NCI-H526 treated with DMSO at 0.1 percent for 48 hours (cell line): ENCODE results near the gene DNMT3A.

ENCODE experiments used
- DNase-seq: peaks from one replicate; lab custom pipeline; 2025; lab: John Stamatoyannopoulos, UW

DNMT3A gene

DNA sequence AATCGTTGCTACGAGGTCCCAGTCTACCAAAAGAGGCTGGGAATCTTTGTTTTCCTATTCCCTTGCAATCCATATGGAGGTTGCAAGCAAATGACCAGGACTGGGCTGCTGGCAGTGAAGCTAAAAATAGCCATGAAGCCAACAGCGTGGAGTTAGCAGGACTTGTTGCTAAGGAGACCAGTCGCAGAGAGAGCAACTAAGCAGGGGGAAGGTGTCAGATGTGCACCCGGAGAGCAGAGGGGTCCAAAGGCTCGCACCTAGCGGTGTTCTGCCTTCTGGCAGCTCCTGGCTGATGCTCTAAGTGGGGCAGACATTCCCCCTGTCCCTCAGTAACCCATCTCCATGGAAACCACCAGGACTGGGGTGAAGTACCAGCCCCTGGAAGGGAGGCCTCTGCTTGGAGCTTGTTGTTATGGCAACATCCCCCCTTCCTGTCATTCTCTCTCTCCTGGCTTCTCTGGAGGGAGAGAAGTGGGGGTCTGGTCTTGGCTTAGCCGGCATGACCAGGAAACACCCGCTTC lies 84.6 kb downstream of the DNMT3A start:
- peak; percentile 63 for DNase-seq

DNA sequence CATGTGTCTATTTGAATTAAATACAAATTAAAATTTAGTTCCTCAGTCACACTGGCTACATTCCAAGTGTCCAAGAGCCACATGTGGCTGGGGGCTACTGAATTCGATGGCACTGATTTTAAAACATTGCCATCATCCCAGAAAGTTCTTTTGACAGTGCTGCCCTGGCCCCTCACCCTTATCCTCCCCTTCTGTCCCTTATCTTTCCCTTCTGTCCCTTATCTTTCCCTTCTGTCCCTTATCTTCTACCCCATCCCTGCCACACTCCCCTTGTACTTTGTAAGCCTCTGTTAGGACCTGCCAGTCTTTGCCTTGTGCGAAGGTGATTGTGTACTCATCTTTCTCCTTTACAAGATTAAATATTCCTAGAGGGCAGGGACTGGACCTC lies 85.2 kb downstream of the DNMT3A start:
- no peak for DNase-seq

DNA sequence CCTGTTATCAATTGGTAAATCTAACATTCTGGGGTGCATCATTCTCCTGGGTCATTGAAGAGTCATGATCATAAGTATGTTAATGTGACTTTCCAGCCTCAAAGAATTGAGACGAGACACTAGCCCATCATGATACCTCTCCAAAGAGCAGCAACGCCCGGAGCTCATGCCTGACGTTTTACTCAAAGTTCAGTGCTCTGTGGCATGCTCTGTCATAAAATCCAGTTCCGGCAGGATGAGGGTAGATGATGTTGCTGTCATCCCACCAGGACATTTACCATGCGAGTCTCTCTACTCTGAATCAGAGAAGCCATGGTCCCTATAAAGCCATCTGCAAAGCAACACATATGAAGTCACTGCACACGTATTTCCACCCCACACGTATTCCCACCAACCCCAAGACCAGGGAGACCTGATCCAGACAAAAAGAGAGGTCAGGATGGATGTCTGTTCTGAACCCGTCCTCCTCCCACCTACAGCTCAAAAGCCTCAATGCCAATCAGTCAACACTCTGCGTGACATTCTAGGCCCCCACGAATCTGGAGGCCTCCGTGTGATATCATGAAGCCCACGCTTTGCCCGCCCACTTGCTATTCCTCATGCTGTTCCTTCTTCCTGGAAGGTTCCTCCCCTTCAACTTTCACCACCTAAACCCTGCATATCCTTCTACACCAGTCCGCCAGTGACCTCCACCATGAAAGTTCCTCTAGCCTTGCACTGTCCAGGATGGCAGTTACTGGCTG lies 85.8 kb downstream of the DNMT3A start:
- DNase-seq: no peak

DNA sequence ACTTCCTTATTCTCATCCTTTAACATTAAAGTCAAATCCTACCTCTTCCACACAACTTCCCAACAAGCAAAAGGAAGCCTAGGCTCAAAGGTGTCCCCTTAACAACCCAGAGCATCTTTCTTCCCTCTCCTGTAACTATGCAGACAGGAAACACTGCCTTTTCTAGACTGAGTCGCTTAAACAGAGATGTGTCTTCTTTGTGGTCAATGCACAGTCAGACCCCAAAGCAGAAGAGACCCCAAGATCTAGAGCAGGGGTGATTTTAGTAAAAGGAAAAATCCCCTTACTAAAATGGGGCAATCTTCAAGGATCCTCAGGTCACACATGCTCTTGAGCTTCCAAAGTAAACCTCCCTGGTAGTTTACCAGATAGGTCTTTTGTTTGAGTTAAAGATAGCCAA lies 86.8 kb downstream of the DNMT3A start:
- no peak for DNase-seq

DNA sequence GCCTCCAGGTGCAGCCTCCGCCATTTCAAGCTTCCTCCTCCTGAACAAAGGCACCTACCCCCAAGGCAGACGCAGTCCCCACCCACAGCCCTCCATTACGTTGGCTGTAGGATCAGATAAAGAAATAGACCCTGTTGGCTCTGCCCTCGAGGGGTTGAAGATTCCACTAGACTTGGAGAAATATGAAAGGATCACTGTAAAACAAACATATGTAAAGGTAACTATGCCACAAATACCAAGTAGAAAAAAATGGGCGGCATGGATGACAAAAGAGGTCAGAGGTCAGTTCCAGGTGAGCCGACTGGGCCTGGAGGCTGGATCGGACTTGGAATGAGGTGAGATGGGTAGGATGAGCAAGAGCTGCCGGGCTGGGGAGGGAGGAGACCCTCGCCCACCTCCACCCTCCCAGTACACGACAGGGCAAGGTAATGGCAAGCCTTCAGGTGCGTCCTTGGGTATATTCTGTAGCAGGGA lies 88.5 kb downstream of the DNMT3A start:
- no peak for DNase-seq

DNA sequence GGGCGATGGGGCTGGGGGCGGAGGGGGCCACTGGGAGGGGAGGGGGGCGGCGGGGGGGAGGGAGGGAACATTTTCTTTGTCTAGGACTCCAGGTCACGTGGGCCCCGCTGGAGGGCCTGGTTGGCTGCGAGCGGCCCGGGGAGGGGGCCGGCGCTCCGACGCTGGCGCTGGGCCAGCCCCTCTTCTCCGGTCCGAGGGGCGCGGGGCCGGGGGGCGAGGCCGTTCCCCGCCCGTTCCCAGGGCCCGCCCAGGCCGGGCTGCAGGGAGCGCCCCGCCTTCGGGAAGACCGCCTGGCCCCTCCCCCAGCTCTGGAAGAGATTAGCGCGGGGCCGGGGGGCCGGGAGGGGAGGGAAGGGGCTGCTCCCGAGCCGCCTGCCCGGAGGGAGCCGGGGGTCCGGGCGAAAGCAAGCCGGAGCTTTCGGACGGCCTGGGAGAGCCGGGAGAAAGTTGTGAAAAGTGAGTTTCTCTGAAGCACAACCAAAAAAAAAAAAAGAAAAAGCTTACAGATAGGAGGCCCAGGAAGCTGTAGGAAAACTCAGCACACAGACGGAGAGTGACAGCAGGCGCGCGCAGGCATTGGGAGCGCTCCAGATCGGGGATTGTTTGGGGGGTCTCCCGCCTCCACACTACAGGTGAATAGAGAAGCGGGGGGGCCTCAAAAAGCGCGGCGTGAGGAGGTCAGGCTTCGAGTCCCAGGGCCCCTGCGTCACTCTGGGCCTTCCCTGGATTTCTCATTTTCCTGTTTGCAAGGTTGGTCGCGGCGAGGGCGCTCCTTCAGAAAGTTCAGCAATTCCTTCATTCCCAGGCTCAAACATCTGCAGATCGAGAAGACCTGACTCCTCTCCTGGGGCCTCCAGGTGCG lies 89.2 kb downstream of the DNMT3A start:
- DNase-seq: peak; percentile 61

DNA sequence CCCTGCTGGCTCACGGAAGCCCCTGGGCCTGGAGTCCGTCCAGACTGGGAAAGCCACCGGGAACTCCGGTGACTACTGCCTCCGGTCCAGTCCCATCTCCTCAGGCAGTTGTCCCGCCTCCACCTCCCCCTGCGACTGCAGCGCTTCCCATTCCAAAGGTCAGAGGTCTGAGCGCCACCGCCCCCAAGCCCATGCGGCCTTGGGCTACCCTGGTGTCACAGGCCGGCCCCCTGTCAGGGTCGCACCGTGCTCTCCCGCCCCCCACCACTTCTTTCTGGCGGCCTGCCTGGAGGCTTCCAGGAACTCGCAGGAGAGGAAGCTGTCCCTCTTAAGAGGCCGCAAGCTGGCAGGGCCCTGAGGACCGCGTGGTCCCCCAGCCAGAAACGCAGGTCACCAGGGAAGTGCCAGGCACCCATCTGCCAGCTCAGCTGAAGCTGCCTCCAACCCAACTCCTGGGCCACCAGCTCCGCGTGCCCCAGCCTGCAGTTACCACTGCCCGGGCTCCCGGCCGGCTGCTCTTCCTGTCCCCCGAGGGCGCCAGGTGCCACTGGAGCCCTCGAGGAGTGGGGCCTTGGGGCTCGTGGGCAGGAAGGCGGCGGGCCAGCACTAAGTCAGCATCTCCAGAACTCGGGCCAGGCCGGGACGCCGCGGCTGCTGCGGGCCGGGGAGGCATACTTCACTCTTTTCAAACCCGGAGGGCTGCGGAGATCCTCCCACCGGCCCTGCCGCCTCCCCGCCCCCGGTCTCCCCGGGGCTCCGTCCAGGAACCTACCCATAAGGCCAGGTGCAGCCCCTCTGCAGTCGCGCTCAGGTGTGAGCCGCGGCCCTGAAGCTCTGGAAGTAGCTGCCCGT lies 90.1 kb downstream of the DNMT3A start:
- peak; percentile 61 for DNase-seq

DNA sequence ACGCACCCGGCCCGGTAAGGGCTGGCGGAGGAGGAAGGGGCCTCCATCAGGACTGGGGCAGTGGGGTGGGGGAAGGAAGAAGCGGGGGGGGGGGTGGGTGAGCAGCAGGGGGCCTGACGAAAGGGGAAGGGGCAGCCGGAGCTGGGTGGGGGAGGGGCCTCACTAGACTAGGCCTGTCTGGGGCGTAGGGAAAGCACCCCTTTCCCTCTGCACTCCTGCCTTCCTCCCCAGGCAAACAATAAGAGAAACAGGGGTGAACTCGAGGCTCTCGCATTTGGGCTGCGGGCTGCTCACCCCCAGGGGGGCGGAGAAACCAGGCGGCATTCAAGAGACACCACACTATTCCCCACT lies 90.7 kb downstream of the DNMT3A start:
- DNase-seq: no peak

DNA sequence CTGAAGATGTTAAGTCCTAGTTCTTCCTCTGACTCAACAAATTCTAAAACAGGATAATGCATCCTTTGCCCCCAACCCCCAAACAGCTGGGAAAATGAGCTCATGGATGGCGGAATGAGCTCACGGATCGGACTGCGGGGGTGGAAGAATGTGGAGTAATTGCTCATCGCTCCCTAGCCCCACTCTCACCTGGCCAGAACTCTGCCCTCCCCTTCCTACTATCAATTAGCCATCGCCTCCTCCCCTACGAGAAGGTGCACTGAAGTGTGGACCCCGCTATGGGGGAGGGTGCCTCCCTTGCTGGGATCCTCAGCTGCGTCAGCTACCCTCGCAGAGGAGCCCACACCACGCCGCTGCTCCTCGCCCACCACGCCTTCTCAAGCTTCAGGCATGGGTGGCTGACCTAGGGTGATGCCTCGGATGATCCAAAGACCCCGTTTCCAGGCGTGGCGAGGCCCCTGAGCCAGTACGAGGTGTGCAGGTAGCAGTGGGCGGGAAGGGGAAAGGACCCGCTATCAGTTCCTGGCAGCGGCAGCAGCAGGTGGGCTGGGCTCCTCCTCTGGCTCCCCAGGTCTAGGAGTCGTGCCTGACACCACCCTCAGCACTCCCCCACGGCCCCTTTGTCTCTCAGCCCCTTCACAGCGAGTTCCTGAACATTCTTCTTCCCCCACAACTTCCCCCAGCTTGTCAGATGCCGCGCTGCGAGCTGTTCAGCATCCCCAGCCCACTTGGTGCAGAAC lies 91.2 kb downstream of the DNMT3A start:
- no peak for DNase-seq

DNA sequence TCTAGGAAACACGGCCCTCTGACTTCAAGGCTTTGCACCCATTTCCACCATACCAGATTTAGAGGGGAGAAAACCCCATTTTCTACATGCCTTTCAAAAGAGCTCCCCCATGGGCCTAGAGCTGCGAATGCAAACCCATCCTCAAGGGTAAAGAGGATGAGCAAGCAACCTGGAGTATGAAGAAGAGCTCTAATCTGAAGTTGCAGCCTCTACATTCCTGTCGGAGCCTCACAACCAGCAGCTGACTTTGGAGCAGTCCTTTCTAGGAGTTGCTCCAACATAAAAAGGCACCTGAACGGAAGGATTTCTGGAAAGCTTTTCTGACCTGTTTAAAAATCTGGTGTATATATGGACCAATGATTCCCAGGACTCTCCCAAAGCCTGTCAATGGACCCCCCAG lies 91.9 kb downstream of the DNMT3A start:
- no peak for DNase-seq

DNA sequence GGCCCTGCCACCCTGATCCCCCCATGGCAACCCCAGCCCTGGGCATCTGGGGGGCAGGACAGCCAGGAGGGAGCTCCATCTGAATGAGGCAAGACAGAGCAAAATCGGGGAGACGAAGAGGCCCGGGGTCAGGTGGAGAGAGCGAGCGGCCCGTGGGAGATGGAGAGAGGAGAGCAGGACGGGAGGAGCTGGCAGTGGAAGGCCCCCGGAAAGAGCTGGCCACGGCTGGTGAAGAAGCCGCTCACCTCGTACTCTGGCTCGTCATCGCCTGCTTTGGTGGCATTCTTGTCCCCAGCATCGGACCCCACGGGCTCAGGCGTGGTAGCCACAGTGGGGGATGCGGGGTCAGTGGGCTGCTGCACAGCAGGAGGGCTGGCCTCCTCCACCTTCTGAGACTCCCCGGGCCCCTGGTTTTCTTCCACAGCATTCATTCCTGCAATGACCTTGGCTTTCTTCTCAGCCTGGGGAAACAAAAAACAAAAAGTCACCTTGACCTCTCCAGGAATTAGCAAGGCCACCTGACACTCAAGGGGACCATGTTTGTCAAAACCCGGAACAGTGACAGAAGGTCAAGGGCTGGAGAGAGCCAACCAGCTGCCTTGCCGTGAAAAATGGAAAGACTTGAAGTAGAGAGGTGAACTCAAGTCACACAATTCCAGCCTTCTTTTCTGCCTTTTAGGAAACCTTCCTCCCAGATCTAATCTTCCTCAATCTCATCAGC lies 93.8 kb downstream of the DNMT3A start:
- no peak for DNase-seq

DNA sequence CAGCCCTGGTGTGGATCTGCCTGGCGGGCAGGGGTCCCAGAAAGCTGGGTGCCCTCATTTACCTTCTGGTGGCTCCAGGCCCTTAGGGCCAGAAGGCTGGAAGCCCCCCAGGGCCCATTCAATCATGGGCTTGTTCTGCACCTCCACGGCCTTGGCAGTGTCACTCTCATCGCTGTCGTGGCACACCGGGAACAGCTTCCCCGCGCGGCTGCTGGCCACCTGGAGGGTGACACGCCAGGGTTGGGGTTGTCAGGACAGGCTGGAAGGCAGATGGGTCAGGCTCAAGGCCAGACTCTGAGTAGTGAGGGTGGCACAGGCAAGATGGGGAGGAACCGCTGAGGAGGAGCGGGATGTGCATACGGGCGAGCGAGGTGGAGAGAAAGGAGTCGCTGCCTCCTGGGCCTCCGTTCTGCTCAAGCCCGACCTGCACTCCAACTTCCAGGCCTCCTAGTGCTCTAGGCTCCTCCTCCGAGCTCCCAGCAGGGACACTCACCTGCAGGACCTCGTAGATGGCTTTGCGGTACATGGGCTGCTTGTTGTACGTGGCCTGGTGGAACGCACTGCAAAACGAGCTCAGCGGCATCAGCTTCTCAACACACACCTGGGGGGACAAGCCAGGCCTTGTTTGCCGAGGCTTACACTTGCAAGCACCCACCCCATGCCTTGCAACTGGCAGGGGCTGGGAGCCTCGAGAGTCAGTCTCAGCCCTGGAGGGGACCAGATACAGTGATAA lies 95.0 kb downstream of the DNMT3A start:
- DNase-seq: no peak

DNA sequence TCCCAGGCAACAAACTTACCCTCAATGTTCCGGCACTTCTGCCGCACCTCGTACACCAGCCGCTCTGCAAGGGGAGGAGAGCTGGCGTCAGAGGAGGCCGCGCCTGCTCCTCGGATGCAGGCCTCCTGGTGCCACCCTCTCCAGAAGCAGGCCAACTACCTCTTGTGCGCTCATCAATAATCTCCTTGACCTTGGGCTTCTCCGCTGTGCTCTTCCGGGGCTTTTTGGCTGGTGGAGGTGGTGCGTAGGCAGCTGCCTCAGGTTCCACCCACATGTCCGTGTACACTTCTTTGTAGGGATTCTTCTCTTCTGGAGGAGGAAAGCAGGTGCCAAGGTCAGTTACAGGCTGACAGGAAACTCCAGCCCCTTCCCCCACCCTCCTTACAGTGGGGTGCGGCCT lies 95.7 kb downstream of the DNMT3A start:
- no peak for DNase-seq

DNA sequence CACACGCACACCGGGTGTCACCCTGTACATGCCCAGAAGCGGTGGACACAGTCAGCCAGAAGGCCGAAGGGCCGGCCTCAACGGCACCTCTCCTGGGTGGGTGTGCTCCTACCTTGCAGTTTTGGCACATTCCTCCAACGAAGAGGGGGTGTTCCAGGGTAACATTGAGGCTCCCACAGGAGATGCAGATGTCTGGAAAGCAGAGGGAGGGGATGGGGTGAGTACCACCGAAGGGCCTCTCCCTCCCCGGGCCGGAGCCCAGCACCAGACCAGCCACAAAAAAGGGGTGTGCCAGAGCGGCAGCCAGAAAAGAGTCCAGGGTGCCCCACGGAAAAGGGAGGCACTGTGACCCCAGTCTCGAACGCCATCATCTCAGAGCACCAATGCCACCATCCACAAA lies 96.6 kb downstream of the DNMT3A start:
- DNase-seq: no peak

DNA sequence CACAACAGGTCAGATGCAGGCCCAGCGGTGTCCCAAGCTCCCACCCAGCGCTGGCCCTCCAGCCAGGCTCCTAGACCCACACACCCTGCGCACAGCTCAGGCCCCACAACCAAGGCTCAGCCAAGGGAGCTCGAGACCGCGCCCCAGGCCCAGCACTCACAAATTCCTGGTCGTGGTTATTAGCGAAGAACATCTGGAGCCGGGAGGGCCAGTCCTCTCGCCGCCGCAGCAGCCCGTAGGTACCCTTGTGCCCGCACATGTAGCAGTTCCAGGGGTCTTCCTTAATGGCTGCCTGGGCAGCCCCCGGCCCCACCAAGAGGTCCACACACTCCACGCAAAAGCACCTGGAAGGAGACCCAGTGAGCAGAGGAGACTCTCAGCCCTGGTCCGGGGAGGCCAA lies 97.7 kb downstream of the DNMT3A start:
- no peak for DNase-seq

DNA sequence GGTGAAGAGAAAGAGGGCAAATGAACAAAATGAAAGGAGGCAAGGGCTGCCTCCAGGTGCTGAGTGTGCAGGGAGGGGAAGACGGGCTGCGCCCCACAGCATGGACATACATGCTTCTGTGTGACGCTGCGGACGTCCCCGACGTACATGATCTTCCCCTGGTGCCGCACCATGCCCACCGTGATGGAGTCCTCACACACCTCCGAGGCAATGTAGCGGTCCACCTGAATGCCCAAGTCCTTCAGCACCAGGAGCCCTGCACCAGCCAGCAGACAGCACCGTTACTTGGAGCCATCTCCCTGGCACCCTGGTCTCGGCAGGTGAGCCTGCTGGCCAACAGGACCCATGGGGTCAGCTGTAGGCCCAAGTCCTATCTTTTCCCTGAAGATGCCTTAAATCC lies 100.3 kb downstream of the DNMT3A start:
- DNase-seq: no peak

DNA sequence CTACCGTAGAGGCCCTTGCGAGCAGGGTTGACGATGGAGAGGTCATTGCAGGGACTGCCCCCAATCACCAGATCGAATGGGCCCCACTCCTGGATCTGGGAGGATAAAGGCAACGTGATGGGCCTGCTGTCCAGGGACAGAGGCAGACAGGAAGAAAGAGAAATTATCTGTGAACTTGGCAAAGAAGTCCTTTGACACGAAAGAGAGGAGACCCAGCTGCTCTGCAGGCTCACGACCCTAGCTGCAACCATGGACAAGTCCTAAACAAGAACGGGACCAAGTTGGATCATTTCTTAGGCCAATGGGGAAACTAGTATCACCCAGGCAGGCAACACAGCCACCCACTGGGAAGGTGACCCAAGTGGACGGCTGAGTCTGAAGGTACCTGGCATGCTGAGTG lies 101.1 kb downstream of the DNMT3A start:
- no peak for DNase-seq

DNA sequence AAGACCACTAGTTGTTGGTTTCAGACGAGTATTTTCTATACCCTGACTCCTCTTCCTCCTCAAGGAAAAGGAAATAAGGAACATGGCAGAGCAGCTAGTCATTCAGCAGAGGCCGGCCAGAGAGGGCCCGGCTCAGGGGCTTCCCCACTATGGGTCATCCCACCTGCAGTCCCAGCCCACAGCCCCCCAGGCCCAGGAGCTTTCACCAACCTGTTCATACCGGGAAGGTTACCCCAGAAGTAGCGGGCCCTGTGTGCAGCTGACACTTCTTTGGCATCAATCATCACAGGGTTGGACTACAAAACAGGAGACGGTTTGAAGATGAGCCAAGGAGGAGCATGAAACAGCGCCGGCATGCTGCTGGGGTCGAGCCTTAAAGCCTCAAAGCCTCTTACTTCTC lies 102.8 kb downstream of the DNMT3A start:
- DNase-seq: no peak

DNA sequence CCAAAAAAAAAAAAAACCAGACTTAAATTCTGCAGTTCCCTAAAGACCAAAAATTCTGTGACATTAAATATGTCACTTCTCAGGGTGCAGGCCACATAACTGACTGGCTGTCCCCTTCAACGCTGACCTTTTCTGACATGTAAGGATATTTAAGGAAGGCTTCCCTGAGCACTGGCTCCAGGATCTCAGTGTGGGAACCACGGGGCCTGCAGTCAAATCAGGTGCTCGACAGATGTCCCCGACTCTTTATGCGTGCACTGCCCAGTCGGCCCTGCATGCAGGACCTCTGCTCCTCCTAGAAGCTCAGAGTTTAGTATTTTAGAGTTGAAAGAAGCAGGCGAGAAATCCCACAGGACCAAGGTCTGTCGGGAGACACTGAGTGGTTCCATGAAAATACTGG lies 104.0 kb downstream of the DNMT3A start:
- no peak for DNase-seq

DNA sequence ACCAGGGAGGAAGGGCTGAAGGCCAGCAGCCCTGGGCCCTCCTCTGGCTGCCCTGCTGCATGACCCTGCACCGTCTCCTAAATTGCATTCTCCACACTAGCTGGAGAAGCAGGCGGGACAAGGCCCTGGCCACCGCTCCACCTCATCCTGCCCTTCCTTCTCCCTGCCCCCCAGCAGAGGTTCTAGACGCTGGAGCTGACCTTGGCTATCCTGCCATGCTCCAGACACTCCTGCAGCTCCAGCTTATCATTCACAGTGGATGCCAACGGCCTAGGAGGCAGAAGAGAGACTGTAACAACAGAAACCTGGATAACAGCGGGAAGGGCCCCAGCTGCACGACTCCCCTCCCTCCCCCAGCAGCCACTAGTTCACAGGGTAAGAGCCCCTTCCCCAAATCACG lies 105.0 kb downstream of the DNMT3A start:
- DNase-seq: no peak
